ENCODE data around the gene DCAF8.

GRCh38 chr1:160197231-160197630, 65.1 kb downstream of the DCAF8 start:
- TF ChIP-seq CTCF (conservative IDR thresholded peaks at IDR 0.05) (no peak), ZFX (IDR thresholded peaks at IDR 0.05) (no peak)

Measured in C4-2B (cell line).